ENCODE measurements around the gene VOPP1.

VOPP1 gene

DNA sequence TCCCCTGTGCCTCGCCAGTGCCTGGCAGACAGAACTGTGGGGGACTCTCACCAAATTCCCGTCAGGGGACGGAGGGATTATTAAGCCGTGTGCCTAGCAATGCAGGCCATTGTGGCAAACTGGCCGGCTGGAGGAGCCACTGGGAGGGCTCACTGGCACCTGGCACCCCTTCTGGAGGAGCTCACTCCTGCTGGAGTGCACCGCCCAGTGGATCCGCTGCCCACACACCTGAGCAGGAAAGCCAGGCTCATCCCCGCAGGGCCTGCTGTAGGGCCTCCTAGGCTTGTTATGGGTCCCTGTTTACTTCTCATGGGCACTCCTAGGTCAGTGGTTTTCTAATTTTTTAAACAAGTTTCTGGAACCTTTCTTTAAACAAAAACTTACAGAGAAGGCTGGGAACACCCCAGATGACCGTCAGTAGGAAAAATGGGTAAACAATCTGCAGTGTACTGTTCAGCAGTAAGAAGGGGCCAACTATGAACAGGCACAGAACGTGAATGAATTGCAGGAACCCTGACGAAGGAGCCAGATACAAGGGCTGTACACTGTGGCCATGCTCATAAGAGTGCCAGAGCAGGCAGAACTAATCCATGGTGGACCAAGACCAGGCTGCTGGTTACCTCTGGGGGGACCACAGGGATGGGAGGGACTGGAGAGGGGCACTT lies 142.3 kb downstream of the VOPP1 start:
- TF ChIP-seq, protein P1, sequence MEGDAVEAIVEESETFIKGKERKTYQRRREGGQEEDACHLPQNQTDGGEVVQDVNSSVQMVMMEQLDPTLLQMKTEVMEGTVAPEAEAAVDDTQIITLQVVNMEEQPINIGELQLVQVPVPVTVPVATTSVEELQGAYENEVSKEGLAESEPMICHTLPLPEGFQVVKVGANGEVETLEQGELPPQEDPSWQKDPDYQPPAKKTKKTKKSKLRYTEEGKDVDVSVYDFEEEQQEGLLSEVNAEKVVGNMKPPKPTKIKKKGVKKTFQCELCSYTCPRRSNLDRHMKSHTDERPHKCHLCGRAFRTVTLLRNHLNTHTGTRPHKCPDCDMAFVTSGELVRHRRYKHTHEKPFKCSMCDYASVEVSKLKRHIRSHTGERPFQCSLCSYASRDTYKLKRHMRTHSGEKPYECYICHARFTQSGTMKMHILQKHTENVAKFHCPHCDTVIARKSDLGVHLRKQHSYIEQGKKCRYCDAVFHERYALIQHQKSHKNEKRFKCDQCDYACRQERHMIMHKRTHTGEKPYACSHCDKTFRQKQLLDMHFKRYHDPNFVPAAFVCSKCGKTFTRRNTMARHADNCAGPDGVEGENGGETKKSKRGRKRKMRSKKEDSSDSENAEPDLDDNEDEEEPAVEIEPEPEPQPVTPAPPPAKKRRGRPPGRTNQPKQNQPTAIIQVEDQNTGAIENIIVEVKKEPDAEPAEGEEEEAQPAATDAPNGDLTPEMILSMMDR (IDR thresholded peaks at IDR 0.05; ENCODE audit: insufficient read depth, low read length, poor library complexity, severe bottlenecking): no peak
- TF ChIP-seq EZH2phosphoT487 (conservative IDR thresholded peaks at IDR 0.05; ENCODE audit: low read length): no peak
- Histone ChIP-seq H3K9ac (ENCODE audit: low read length) (no peak overlapping the region), H3K79me2 (ENCODE audit: insufficient read depth, low read length) (no peaks in the 10 kb centered on the region), H3K4me2 (ENCODE audit: low read depth, low read length, poor library complexity, severe bottlenecking) (no peak overlapping the region), H3K27ac (ENCODE audit: low read depth, low read length) (no peak overlapping the region), H3F3A (ENCODE audit: insufficient read depth) (no peaks in the 10 kb centered on the region), H3K9me2 (replicated peaks; ENCODE audit: insufficient read depth, low read length) (no peaks in the 10 kb centered on the region), H3K4me3 (ENCODE audit: insufficient read depth, low read length, poor library complexity, severe bottlenecking) (no peak overlapping the region), H3K36me3 (ENCODE audit: low read length) (no peaks in the 10 kb centered on the region), H2AFZ (ENCODE audit: low read depth, low read length, severe bottlenecking) (no peak overlapping the region), H3K9me3 (ENCODE audit: insufficient read depth, low read length) (no peaks in the 10 kb centered on the region), H3K27me3 (ENCODE audit: low read length) (no peaks in the 10 kb centered on the region), H4K20me1 (ENCODE audit: low read depth, low read length) (no peaks in the 10 kb centered on the region)

DNA sequence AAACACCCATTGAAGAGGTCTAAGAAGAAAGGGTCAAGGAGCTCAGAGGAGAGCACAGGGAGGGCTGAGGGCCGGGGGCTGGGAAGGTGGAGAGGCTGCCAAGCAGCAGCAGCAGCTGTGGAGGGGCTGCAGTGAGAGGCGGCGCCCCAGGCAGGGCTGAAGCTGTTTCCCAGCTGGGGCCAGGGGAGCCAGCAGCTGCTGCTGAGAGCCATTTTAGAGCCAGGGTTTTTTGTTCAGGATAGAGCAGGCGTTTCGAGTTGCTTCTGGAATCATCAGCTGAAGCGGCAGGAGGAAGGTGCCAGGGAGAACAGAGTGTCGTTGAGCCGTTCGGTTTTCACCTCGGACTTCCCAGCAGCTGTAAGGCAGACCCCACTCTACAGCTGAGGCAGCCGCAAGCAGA lies 144.5 kb downstream of the VOPP1 start:
- Histone ChIP-seq H3K27ac (ENCODE audit: low read depth, low read length) (no peak overlapping the region), H3K9me3 (ENCODE audit: insufficient read depth, low read length) (no peaks in the 10 kb centered on the region), H3K4me2 (ENCODE audit: low read depth, low read length, poor library complexity, severe bottlenecking) (no peak overlapping the region), H3K79me2 (ENCODE audit: insufficient read depth, low read length) (no peaks in the 10 kb centered on the region), H4K20me1 (ENCODE audit: low read depth, low read length) (no peaks in the 10 kb centered on the region), H3K36me3 (ENCODE audit: low read length) (no peaks in the 10 kb centered on the region), H3K27me3 (ENCODE audit: low read length) (no peaks in the 10 kb centered on the region), H3K9me2 (replicated peaks; ENCODE audit: insufficient read depth, low read length) (no peaks in the 10 kb centered on the region), H3F3A (ENCODE audit: insufficient read depth) (no peaks in the 10 kb centered on the region), H3K4me3 (ENCODE audit: insufficient read depth, low read length, poor library complexity, severe bottlenecking) (no peak overlapping the region), H3K9ac (ENCODE audit: low read length) (no peak overlapping the region), H2AFZ (ENCODE audit: low read depth, low read length, severe bottlenecking) (no peak overlapping the region)
- TF ChIP-seq, protein P1 (IDR thresholded peaks at IDR 0.05; ENCODE audit: insufficient read depth, low read length, poor library complexity, severe bottlenecking): no peak
- TF ChIP-seq EZH2phosphoT487 (conservative IDR thresholded peaks at IDR 0.05; ENCODE audit: low read length): no peak

DNA sequence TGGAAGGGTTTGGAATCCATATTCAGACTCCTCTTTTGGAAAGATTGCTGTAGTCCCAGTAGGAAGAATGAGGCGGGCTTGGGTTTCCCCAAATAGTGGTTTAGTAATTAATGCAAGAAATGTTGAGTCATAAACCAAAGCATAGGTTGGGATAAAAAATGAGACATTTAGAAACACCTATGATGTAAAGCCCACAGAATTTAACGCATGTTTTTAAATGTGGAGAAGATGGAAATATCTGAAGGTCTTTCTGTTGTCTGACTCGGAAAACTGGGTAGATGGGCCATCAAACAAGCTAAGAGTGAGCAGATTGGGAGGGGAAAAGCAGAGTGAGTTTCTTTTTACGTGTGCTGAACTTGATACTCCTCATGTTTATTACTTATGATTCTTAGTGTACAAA lies 145.0 kb downstream of the VOPP1 start:
- Histone ChIP-seq H3K9me3 (ENCODE audit: insufficient read depth, low read length) (no peaks in the 10 kb centered on the region), H3K9me2 (replicated peaks; ENCODE audit: insufficient read depth, low read length) (no peaks in the 10 kb centered on the region), H4K20me1 (ENCODE audit: low read depth, low read length) (no peaks in the 10 kb centered on the region), H3K4me2 (ENCODE audit: low read depth, low read length, poor library complexity, severe bottlenecking) (no peak overlapping the region), H3K79me2 (ENCODE audit: insufficient read depth, low read length) (no peaks in the 10 kb centered on the region), H3F3A (ENCODE audit: insufficient read depth) (no peaks in the 10 kb centered on the region), H3K36me3 (ENCODE audit: low read length) (no peaks in the 10 kb centered on the region), H3K4me3 (ENCODE audit: insufficient read depth, low read length, poor library complexity, severe bottlenecking) (no peak overlapping the region), H3K9ac (ENCODE audit: low read length) (no peak overlapping the region), H2AFZ (ENCODE audit: low read depth, low read length, severe bottlenecking) (no peak overlapping the region), H3K27ac (ENCODE audit: low read depth, low read length) (no peak overlapping the region), H3K27me3 (ENCODE audit: low read length) (no peaks in the 10 kb centered on the region)
- TF ChIP-seq, protein P1 (IDR thresholded peaks at IDR 0.05; ENCODE audit: insufficient read depth, low read length, poor library complexity, severe bottlenecking): no peak
- TF ChIP-seq EZH2phosphoT487 (conservative IDR thresholded peaks at IDR 0.05; ENCODE audit: low read length): no peak
